ENCODE results near the gene UFSP1.

UFSP1 gene

GRCh38 chr7:100854146-100854895, 35.2 kb downstream of the UFSP1 start:
- no peak for DNase-seq

- peak; percentile 83 for DNase-seq
Measured at GRCh38 chr7:100852048-100852872, 37.3 kb downstream of the UFSP1 start, which contains the start of gene SLC12A9. TSS of gene SLC12A9 (plus strand) at chr7:100852713. CDS start at chr7:100854198, 1,485 bp downstream.

- no peak for DNase-seq
Measured at GRCh38 chr7:100847360-100847759, 42.2 kb downstream of the UFSP1 start.

GRCh38 chr7:100840470-100841100, 48.9 kb downstream of the UFSP1 start:
- DNase-seq = no peak

GRCh38 chr7:100839361-100839760, 50.2 kb downstream of the UFSP1 start:
- DNase-seq = no peak

Measured in NCI-H774 (cell line).